Suprapubic skin (tissue), 4 donors: ENCODE results near the gene SLC50A1. TPM values are rescaled to one million over a fixed set of nuclear protein-coding genes. Genes with fewer than 3 reads are reported as not detected.

Source experiments
- DNase-seq, 2 donors: peaks; one replicate each; pipeline ENCODE4 v3.0.0-alpha.2; 2019; ENCODE audit warnings: low spot score in 2 of 2
- H3K27ac ChIP-seq: fragments of 200-600 bp; sonication (generic); one replicate; pipeline ENCODE4 v1.5.1; 2019
- H3K27me3 ChIP-seq: fragments of 200-600 bp; sonication (generic); one replicate; pipeline ENCODE4 v1.5.1; 2019
- H3K36me3 ChIP-seq: fragments of 200-600 bp; sonication (generic); one replicate; pipeline ENCODE4 v1.5.1; 2019
- H3K4me1 ChIP-seq: fragments of 200-600 bp; sonication (generic); one replicate; pipeline ENCODE4 v1.5.1; 2019
- H3K4me3 ChIP-seq: fragments of 200-600 bp; sonication (generic); one replicate; pipeline ENCODE4 v1.5.1; 2019; ENCODE audit warnings: mild to moderate bottlenecking
- H3K9me3 ChIP-seq: fragments of 200-600 bp; sonication (generic); one replicate; pipeline ENCODE4 v1.5.1; 2019
- EP300 ChIP-seq: sonication (generic); formaldehyde crosslinking; IDR thresholded peaks from one replicate; pipeline ENCODE4 v1.6.1; 2017; ENCODE audit warnings: antibody characterized with exemption
- POLR2A ChIP-seq, 2 donors: fragments of 450-650 bp; IDR thresholded peaks; one replicate each; pipeline ENCODE4 v1.6.1; 2017; ENCODE audit warnings: antibody characterized with exemption in 2 of 2, mild to moderate bottlenecking in 2 of 2, moderate library complexity in 2 of 2
- POLR2AphosphoS5 ChIP-seq, 3 donors: sonication (generic); formaldehyde crosslinking; IDR thresholded peaks; one replicate each; pipeline ENCODE4 v1.6.1; 2017; ENCODE audit warnings: antibody characterized with exemption in 3 of 3
- WGBS: methylation state at CpG from one replicate; pipeline ENCODE4 v1.1.5; 2018; 5-methylcytosine and 5-hydroxymethylcytosine counted together
- total RNA-seq, 4 donors: library from RNA; depleted of rRNA; stranded (reverse); fragments of >200 nt; gene quantifications; one replicate each; pipeline ENCODE4 v1.1.0, GENCODE V29; 2016
- TF ChIP-seq, protein P1 (sequence below), 2 donors: fragments of 200-600 bp in 1 of 2; fragments of 450-650 bp in 1 of 2; sonication (generic) in 1 of 2; IDR thresholded peaks; one replicate each; pipeline ENCODE4 v1.5.1; 2016 to 2019; ENCODE audit warnings: antibody characterized with exemption in 2 of 2, mild to moderate bottlenecking in 1 of 2, moderate library complexity in 1 of 2

The SLC50A1 gene
- total RNA-seq, 4 donors from 2014 or later = 27.9 to 56.1 (median 32.6) TPM

DNA sequence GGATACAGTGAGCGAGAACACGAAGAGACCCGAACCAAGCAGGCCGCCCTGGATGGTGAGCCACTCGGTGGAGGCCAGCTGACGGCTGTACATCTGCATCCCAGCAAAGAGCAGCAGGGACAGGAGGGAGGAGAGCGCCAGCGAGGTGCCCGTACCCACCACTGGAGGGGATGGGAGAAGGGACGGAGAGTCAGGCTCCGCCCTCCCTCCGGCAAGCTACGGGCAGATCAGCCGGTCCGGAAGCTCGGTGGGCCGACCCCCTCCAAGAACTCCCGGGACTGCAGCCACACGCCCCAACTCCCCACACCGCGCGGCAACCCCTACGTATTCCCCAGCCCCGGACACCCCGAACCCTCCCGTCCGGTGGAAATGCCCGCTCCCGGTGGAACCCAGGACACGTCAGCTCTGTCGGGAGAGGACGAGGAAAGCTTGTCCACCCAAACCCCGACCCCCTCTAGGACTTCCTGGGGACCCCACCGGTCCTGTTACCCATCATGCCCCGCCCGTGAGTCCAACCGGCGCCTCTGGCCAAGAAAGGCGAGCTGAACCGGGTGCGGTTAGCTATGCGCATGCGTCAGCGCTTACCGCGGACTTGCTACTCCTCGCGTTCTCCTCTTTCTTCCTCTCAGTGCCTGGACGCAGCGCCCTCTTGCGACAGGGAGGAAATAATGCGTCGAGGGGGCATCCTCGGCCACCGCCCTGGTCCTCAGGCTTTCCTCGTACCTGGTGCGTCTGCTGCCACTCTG is 37.3 kb downstream of the SLC50A1 start, which contains the start of gene KRTCAP2:
KRTCAP2 (minus strand) TSS at position 573 of the 746 bp plus-strand sequence; CDS start at position 493, 80 bp downstream.
- Histone ChIP-seq H3K27me3 (peaks cover 15% of the 10 kb centered on the region), H3K36me3 (peaks cover 21% of the 10 kb centered on the region), H3K4me3 (peak within 1 kb of the TSS; percentile 89), H3K27ac (peak within 1 kb of the TSS; percentile 90), H3K4me1 (peaks cover 43% of the 10 kb centered on the region), H3K9me3 (no peaks in the 10 kb centered on the region)
- DNase-seq = peak; percentile 97 to 98
- TF ChIP-seq EP300 = no peak
- peak in 2 of 3 donors; percentile 24 to 62 for TF ChIP-seq POLR2AphosphoS5 (IDR thresholded peaks at IDR 0.05)
- TF ChIP-seq, protein P1, sequence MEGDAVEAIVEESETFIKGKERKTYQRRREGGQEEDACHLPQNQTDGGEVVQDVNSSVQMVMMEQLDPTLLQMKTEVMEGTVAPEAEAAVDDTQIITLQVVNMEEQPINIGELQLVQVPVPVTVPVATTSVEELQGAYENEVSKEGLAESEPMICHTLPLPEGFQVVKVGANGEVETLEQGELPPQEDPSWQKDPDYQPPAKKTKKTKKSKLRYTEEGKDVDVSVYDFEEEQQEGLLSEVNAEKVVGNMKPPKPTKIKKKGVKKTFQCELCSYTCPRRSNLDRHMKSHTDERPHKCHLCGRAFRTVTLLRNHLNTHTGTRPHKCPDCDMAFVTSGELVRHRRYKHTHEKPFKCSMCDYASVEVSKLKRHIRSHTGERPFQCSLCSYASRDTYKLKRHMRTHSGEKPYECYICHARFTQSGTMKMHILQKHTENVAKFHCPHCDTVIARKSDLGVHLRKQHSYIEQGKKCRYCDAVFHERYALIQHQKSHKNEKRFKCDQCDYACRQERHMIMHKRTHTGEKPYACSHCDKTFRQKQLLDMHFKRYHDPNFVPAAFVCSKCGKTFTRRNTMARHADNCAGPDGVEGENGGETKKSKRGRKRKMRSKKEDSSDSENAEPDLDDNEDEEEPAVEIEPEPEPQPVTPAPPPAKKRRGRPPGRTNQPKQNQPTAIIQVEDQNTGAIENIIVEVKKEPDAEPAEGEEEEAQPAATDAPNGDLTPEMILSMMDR (IDR thresholded peaks at IDR 0.05) = peak; percentile 81 to 95
- TF ChIP-seq POLR2A (IDR thresholded peaks at IDR 0.05) = peak in 1 of 2 donors; percentile 64
- under 1% methylated on average over 49 of the region's 57 CpGs for whole genome bisulfite sequencing

DNA sequence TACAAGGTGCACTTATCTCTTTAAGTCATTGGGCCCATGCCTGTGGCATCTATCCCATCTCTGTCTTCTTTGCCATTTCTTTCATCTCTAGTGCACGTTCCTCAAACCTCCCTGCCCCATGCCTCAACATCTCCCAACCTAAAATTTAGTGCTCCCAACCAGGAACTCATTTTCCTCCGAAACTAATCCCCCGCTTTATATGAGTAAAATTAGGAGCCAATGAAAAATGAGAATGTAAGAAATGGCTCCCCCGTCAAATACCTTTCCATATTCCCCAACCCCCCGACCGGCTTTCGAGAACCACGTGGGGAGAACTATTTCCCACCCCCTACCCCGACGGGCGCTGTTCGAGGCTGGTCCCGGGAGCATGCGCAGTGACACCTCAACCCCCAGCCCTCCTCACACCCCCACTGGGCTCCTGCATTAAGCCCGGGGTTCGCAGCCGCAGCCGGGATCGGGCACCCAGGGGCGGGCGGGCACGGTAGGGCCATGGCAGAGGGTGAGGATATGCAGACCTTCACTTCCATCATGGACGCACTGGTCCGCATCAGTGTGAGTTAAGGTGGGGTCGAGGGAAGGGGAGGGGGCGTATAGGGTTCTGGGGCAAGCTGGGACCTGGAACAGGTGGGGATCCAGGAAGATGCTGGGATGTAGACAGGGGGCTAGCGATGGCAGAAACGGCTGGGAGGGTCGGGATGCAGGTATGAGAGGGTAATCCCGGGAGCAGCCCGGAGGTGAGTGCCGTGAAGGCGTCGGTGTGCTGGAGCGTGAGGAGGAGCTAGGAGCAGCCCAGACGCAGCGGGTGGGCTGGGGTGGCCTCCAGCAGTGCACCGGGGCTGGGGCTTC is 38.0 kb downstream of the SLC50A1 start, which contains the start of gene TRIM46:
TRIM46 (plus strand) TSS at position 372 of the 846 bp plus-strand sequence; CDS start at position 490, 118 bp downstream.
- Histone ChIP-seq H3K27me3 (peaks cover 15% of the 10 kb centered on the region), H3K27ac (peak within 1 kb of the TSS; percentile 90), H3K4me1 (peaks cover 41% of the 10 kb centered on the region), H3K36me3 (peaks cover 20% of the 10 kb centered on the region), H3K4me3 (peak within 1 kb of the TSS; percentile 89), H3K9me3 (no peaks in the 10 kb centered on the region)
- DNase-seq = peak; percentile 77 to 79
- TF ChIP-seq POLR2A (IDR thresholded peaks at IDR 0.05) = no peak
- TF ChIP-seq, protein P1 (IDR thresholded peaks at IDR 0.05) = no peak
- no peak for TF ChIP-seq EP300
- TF ChIP-seq POLR2AphosphoS5 (IDR thresholded peaks at IDR 0.05) = no peak
- WGBS = 3% methylated on average over 37 of the region's 38 CpGs

DNA sequence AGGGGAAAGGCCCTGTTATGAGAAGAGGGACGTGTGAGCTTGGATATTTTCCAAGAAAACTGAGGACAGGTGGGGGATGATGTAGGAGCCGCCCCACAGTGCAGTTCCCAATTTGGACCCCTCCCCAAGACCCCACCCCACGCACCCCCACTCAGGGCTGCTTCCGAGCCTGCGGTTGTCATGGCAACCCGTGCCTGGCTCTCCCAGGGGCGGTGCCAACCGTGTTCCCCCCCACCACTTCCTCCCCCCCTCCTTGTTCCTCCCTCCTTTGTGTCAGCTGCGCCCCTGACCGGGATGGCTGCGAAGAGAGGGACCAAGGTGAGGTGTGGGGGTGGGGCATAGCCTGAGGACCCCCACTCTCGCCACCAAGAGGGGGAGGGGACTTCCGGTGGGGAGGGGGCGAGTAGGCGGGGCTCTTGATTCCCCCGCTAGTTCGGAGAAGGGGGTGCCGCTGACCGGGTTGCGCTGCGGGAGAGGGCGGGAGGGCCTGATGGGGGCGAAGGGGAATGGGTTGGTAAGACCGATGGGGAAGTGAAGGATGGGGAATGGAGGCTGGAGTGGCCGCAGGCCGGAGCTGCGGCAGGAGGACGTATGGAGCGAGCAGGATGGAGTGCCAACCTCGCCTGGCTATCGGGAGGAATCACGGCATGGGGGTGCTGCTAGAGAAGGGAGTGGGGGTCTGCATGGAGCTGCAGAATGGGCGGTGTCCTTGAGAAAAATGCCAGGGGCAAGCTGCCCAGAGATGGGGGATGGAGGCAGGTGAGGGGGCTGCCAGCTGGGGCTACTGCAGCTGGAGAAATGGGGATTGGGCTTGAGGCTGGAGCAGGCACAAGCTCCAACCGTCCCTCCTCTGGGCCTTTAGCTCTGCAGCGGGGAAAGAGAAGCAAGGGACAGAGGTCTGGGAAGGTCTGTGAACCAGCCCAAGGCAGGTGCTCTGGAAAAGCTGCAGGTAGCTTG is 39.0 kb downstream of the SLC50A1 start:
- Histone ChIP-seq H3K27ac (no peak overlapping the region), H3K4me3 (peak overlapping the region; percentile 89), H3K9me3 (no peaks in the 10 kb centered on the region), H3K4me1 (peaks cover 41% of the 10 kb centered on the region), H3K27me3 (peaks cover 15% of the 10 kb centered on the region), H3K36me3 (peaks cover 11% of the 10 kb centered on the region)
- TF ChIP-seq, protein P1 (IDR thresholded peaks at IDR 0.05) = no peak
- TF ChIP-seq POLR2A (IDR thresholded peaks at IDR 0.05) (no peak), EP300 (no peak), POLR2AphosphoS5 (IDR thresholded peaks at IDR 0.05) (no peak)
- 10% methylated on average over 35 of the region's 35 CpGs for WGBS
- DNase-seq = peak; percentile 74 to 76

DNA sequence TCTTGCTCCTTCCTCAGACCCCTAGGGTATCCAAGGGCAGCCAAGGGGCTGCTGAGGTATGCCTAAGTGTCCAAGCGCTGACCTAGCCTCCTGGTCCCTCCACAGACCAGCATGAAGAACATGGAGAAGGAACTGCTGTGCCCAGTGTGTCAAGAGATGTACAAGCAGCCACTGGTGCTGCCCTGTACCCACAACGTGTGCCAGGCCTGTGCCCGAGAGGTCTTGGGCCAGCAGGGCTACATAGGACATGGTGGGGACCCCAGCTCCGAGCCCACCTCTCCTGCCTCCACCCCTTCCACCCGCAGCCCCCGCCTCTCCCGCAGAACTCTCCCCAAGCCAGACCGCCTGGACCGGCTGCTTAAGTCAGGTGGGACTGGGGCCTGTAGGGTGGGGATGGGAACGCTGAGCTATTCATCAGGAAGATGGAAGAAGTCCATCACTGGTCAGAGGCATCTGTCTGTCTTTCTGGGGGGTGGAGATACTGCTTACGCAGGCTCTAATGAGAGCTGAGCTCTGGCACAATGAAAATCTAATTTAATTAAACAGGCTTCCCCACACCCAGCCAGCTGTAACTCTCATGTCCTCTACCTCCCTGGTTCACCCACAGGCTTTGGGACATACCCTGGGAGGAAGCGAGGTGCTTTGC is 39.8 kb downstream of the SLC50A1 start:
- Histone ChIP-seq H3K27ac (no peak overlapping the region), H3K27me3 (peaks cover 15% of the 10 kb centered on the region), H3K4me1 (peaks cover 41% of the 10 kb centered on the region), H3K4me3 (no peak overlapping the region), H3K36me3 (peaks cover 5% of the 10 kb centered on the region), H3K9me3 (no peaks in the 10 kb centered on the region)
- TF ChIP-seq EP300 (no peak), POLR2AphosphoS5 (IDR thresholded peaks at IDR 0.05) (no peak), POLR2A (IDR thresholded peaks at IDR 0.05) (no peak)
- TF ChIP-seq, protein P1 (IDR thresholded peaks at IDR 0.05) = no peak
- DNase-seq = peak; percentile 62 to 78
- 89% methylated on average over 10 of the region's 12 CpGs for WGBS
